Hepatocyte (in vitro differentiated cells): ENCODE data around the gene SEPTIN10. TPM values are rescaled to one million over a fixed set of nuclear protein-coding genes. Genes with fewer than 3 reads are reported as not detected.

ENCODE experiments used
- DNase-seq: peaks from one replicate; pipeline ENCODE4 v3.0.0-alpha.2; 2016; ENCODE audit warnings: low spot score
- H2AFZ ChIP-seq: fragments of 200-600 bp; sonication (generic); 2 replicates; pipeline ENCODE4 v1.6.0; 2016; ENCODE audit warnings: antibody characterized with exemption, mild to moderate bottlenecking
- H3K27ac ChIP-seq: fragments of 200-600 bp; sonication (generic); 2 replicates; pipeline ENCODE4 v1.5.1; 2016; ENCODE audit warnings: mild to moderate bottlenecking
- H3K27me3 ChIP-seq: fragments of 200-600 bp; sonication (generic); 2 replicates; pipeline ENCODE4 v1.6.1; 2016
- H3K36me3 ChIP-seq: fragments of 200-600 bp; sonication (generic); replicated peaks from 2 replicates; pipeline ENCODE4 v1.5.1; 2016; ENCODE audit warnings: low read depth; ENCODE audit not compliant: insufficient read depth
- H3K4me1 ChIP-seq: fragments of 200-600 bp; sonication (generic); 2 replicates; pipeline ENCODE4 v1.5.1; 2016; ENCODE audit warnings: mild to moderate bottlenecking, moderate library complexity; ENCODE audit not compliant: insufficient read depth
- H3K4me2 ChIP-seq: fragments of 200-600 bp; sonication (generic); 2 replicates; pipeline ENCODE4 v1.6.0; 2016
- H3K4me3 ChIP-seq: fragments of 200-600 bp; sonication (generic); 2 replicates; pipeline ENCODE4 v1.5.1; 2016; ENCODE audit warnings: mild to moderate bottlenecking
- H3K79me2 ChIP-seq: fragments of 200-600 bp; sonication (generic); 2 replicates; pipeline ENCODE4 v1.6.0; 2017; ENCODE audit warnings: mild to moderate bottlenecking
- H3K9me2 ChIP-seq: fragments of 200-600 bp; sonication (generic); replicated peaks from 2 replicates; pipeline ENCODE4 v1.6.0; 2017; ENCODE audit warnings: mild to moderate bottlenecking; ENCODE audit not compliant: insufficient read depth
- H3K9me3 ChIP-seq: fragments of 200-600 bp; sonication (generic); 2 replicates; pipeline ENCODE4 v1.5.1; 2016; ENCODE audit warnings: low read depth, mild to moderate bottlenecking
- H4K20me1 ChIP-seq: fragments of 200-600 bp; sonication (generic); 2 replicates; pipeline ENCODE4 v1.6.0; 2016; ENCODE audit warnings: mild to moderate bottlenecking; ENCODE audit not compliant: insufficient read depth, poor library complexity, severe bottlenecking
- EZH2 ChIP-seq: fragments of 200-600 bp; sonication (generic); IDR thresholded peaks from 2 replicates; pipeline ENCODE4 v1.6.1; 2016; ENCODE audit warnings: antibody characterized with exemption, mild to moderate bottlenecking, borderline replicate concordance
- EZH2phosphoT487 ChIP-seq: fragments of 200-600 bp; sonication (generic); IDR thresholded peaks from one replicate; pipeline ENCODE4 v1.6.1; 2018; ENCODE audit warnings: antibody characterized with exemption, mild to moderate bottlenecking, low read depth, moderate library complexity; ENCODE audit not compliant: unreplicated experiment, severe bottlenecking
- WGBS: methylation state at CpG from one replicate; pipeline ENCODE4 v1.1.6; 2016; ENCODE audit warnings: low lambda C conversion rate; ENCODE audit errors: missing lambda C conversion rate; 5-methylcytosine and 5-hydroxymethylcytosine counted together
- polyA plus RNA-seq: library from polyadenylated mRNA; unstranded; fragments of >200 nt; fragmentation: Nextera tagmentation; extraction: Ambion mirVana; gene quantifications from 2 replicates; pipeline ENCODE4 v1.2.1, GENCODE V29; 2016
- total RNA-seq: library from RNA; depleted of rRNA; stranded (reverse); fragments of >200 nt; gene quantifications from 2 replicates; pipeline ENCODE4 v1.2.3, GENCODE V29; 2014
- TF ChIP-seq, protein P1 (sequence below): fragments of 200-600 bp; sonication (generic); IDR thresholded peaks from 2 replicates; pipeline ENCODE4 v1.5.1; 2016; ENCODE audit warnings: antibody characterized with exemption, mild to moderate bottlenecking; ENCODE audit not compliant: poor library complexity

The SEPTIN10 gene
- total and polyA plus RNA-seq, 2 experiments from 2014 or later: 38.7 to 58.7 TPM

GRCh38 chr2:109527079-109527478, 86.7 kb downstream of the SEPTIN10 start:
- no peaks in the 10 kb centered on the region for H3K4me1 ChIP-seq
- H2AFZ ChIP-seq: no peak overlapping the region
- no peaks in the 10 kb centered on the region for H3K79me2 ChIP-seq
- no peaks in the 10 kb centered on the region for H3K9me3 ChIP-seq
- no peaks in the 10 kb centered on the region for H3K36me3 ChIP-seq
- H4K20me1 ChIP-seq: no peaks in the 10 kb centered on the region
- H3K27me3 ChIP-seq: no peaks in the 10 kb centered on the region
- no peak for DNase-seq
- no peaks in the 10 kb centered on the region for H3K9me2 ChIP-seq
- 57% methylated on average over 6 of the region's 6 CpGs for WGBS
- H3K4me2 ChIP-seq: no peak overlapping the region
- TF ChIP-seq EZH2 (no peak), EZH2phosphoT487 (no peak)
- TF ChIP-seq, protein P1, sequence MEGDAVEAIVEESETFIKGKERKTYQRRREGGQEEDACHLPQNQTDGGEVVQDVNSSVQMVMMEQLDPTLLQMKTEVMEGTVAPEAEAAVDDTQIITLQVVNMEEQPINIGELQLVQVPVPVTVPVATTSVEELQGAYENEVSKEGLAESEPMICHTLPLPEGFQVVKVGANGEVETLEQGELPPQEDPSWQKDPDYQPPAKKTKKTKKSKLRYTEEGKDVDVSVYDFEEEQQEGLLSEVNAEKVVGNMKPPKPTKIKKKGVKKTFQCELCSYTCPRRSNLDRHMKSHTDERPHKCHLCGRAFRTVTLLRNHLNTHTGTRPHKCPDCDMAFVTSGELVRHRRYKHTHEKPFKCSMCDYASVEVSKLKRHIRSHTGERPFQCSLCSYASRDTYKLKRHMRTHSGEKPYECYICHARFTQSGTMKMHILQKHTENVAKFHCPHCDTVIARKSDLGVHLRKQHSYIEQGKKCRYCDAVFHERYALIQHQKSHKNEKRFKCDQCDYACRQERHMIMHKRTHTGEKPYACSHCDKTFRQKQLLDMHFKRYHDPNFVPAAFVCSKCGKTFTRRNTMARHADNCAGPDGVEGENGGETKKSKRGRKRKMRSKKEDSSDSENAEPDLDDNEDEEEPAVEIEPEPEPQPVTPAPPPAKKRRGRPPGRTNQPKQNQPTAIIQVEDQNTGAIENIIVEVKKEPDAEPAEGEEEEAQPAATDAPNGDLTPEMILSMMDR: no peak
- H3K27ac ChIP-seq: no peak overlapping the region
- H3K4me3 ChIP-seq: no peak overlapping the region

DNA sequence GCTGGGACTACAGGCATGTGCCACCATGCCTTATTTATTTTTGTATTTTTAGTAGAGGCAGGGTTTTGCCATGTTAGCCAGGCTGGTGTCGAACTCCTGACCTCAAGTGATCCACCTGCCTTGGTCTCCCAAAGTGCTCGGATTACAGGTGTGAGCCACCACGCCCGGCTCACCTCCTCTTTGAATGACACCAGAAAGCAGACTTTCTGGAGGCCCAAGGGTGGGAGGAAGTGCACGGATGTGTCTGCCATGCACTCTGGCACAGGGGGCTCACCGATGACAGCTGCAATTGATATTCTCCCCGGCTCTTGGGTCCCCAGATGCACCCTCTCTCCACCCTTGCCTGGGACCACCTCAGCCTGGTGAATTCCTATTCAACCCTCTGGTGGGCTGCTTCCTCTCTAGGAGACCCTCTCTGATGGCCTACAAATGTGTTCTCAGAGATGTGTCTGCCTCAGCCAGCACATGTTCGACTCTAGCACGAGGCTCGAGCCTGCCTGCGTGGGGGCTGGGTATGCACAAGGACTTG, 87.3 kb downstream of the SEPTIN10 start:
- WGBS: 90% methylated on average over 11 of the region's 11 CpGs
- no peaks in the 10 kb centered on the region for H3K9me3 ChIP-seq
- no peaks in the 10 kb centered on the region for H3K4me1 ChIP-seq
- no peak overlapping the region for H3K4me3 ChIP-seq
- H3K4me2 ChIP-seq: no peak overlapping the region
- H3K36me3 ChIP-seq: no peaks in the 10 kb centered on the region
- H2AFZ ChIP-seq: no peak overlapping the region
- no peaks in the 10 kb centered on the region for H3K79me2 ChIP-seq
- no peaks in the 10 kb centered on the region for H3K9me2 ChIP-seq
- no peaks in the 10 kb centered on the region for H3K27me3 ChIP-seq
- TF ChIP-seq, protein P1: no peak
- TF ChIP-seq EZH2phosphoT487 (no peak), EZH2 (no peak)
- no peak for DNase-seq
- H3K27ac ChIP-seq: no peak overlapping the region
- H4K20me1 ChIP-seq: no peaks in the 10 kb centered on the region

- no peaks in the 10 kb centered on the region for H3K27me3 ChIP-seq
- H3K4me3 ChIP-seq: no peak overlapping the region
- no peaks in the 10 kb centered on the region for H3K36me3 ChIP-seq
- DNase-seq: no peak
- no peaks in the 10 kb centered on the region for H3K9me3 ChIP-seq
- H3K4me1 ChIP-seq: no peaks in the 10 kb centered on the region
- H3K79me2 ChIP-seq: no peaks in the 10 kb centered on the region
- no peaks in the 10 kb centered on the region for H3K9me2 ChIP-seq
- TF ChIP-seq EZH2phosphoT487 (no peak), EZH2 (no peak)
- H3K27ac ChIP-seq: no peak overlapping the region
- H4K20me1 ChIP-seq: no peaks in the 10 kb centered on the region
- H2AFZ ChIP-seq: no peak overlapping the region
- no peak overlapping the region for H3K4me2 ChIP-seq
- WGBS: 88% methylated on average over 4 of the region's 4 CpGs
Measured at GRCh38 chr2:109525836-109526235, 87.9 kb downstream of the SEPTIN10 start.

DNA sequence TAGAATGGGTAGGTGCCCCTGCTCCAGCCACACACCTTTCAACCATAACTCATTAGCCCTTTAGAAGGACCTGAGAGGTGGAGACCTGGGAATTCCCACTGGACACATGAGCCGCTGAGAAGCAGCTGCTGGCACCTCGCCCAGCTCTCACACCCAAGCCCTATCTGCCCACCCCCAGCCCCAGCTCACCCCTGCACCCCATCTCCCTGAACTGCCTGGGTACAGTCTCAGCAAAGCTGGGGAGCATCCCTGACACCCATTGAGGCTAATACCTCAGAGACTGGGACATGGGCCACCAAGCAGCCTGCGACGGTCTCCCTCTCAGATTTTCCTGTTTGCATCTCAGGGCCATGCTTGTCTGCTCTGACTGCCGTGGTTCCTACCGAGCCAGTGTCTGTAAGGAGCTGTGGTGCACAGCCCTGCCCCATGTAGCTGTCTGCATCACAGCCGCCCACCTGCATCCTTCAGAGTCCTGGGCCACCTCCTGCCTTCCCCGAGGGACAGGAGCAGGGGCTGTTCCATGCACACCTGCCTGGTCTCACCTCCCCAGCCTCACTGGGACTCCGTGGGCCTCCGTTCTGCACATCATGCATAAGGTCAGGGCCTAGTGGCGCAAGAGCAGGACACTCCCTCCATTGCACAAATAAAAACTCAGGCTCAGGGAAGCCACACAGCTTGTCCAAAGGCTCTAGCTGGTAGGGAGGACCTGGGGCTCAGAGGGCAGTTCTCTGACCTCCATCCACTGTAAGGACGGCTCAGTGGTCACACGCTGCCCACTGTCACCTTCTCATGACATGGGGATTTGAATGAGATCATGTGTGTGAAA, 90.0 kb downstream of the SEPTIN10 start:
- H4K20me1 ChIP-seq: no peaks in the 10 kb centered on the region
- no peaks in the 10 kb centered on the region for H3K79me2 ChIP-seq
- TF ChIP-seq, protein P1: no peak
- TF ChIP-seq EZH2phosphoT487: no peak
- no peak for TF ChIP-seq EZH2
- H3K36me3 ChIP-seq: no peaks in the 10 kb centered on the region
- no peak overlapping the region for H3K4me2 ChIP-seq
- no peaks in the 10 kb centered on the region for H3K9me3 ChIP-seq
- no peak for DNase-seq
- H3K27me3 ChIP-seq: no peaks in the 10 kb centered on the region
- no peak overlapping the region for H2AFZ ChIP-seq
- H3K27ac ChIP-seq: no peak overlapping the region
- no peaks in the 10 kb centered on the region for H3K4me1 ChIP-seq
- H3K4me3 ChIP-seq: no peak overlapping the region
- WGBS: 87% methylated on average over 13 of the region's 13 CpGs
- no peaks in the 10 kb centered on the region for H3K9me2 ChIP-seq
